Mesenchymal stem cell (in vitro differentiated cells and primary cell): ENCODE results near the gene SH3RF1.

Experiments used
- DNase-seq: peaks from one replicate; pipeline ENCODE4 v3.0.0-alpha.2; 2013
- H2AFZ ChIP-seq: one replicate; pipeline ENCODE4 v1.6.1; 2013; ENCODE audit warnings: low read depth, mild to moderate bottlenecking, control low read depth, inconsistent platforms, low read length, moderate library complexity
- H2AK5ac ChIP-seq: 2 replicates; pipeline ENCODE4 v1.6.1; 2013; ENCODE audit warnings: low read length, moderate library complexity, mild to moderate bottlenecking, inconsistent platforms; ENCODE audit not compliant: severe bottlenecking
- H2BK120ac ChIP-seq: one replicate; pipeline ENCODE4 v1.6.1; 2013; ENCODE audit warnings: low read depth, mild to moderate bottlenecking, inconsistent platforms, low read length, moderate library complexity
- H2BK12ac ChIP-seq, 2 experiments: one replicate each; pipeline ENCODE4 v1.6.1; 2013; ENCODE audit warnings: inconsistent platforms in 2 of 2, low read length in 2 of 2, mild to moderate bottlenecking in 2 of 2, moderate library complexity in 2 of 2, control low read depth in 1 of 2
- H2BK15ac ChIP-seq: one replicate; pipeline ENCODE4 v1.6.1; 2013; ENCODE audit warnings: mild to moderate bottlenecking, low read depth, inconsistent platforms; ENCODE audit not compliant: poor library complexity, severe bottlenecking
- H2BK5ac ChIP-seq: 2 replicates; pipeline ENCODE4 v1.6.1; 2013; ENCODE audit warnings: low read depth, mild to moderate bottlenecking, low read length, control low read depth, inconsistent platforms; ENCODE audit not compliant: poor library complexity, severe bottlenecking
- H3K14ac ChIP-seq, 2 experiments: one replicate each; pipeline ENCODE4 v1.6.1; 2013; ENCODE audit warnings: inconsistent platforms in 2 of 2, low read length in 2 of 2, control low read depth in 1 of 2, mild to moderate bottlenecking in 1 of 2, moderate library complexity in 1 of 2
- H3K18ac ChIP-seq, 2 experiments: one replicate each; pipeline ENCODE4 v1.6.1; 2013; ENCODE audit warnings: inconsistent platforms in 2 of 2, low read length in 2 of 2, control low read depth in 1 of 2, low read depth in 1 of 2, mild to moderate bottlenecking in 1 of 2
- H3K23ac ChIP-seq, 2 experiments: one replicate each; pipeline ENCODE4 v1.6.1; 2013; ENCODE audit warnings: inconsistent platforms in 2 of 2, low read length in 2 of 2, mild to moderate bottlenecking in 2 of 2, moderate library complexity in 2 of 2, control low read depth in 1 of 2
- H3K27ac ChIP-seq: 2 replicates; pipeline ENCODE4 v1.5.1; 2013; ENCODE audit warnings: mild to moderate bottlenecking, moderate library complexity, low read length, control low read depth, inconsistent platforms; ENCODE audit not compliant: poor library complexity, severe bottlenecking
- H3K27me3 ChIP-seq, 2 experiments: 2 replicates each; pipeline versions ENCODE4 v1.6.1 to v1.7.0; 2013; ENCODE audit warnings: low read length in 2 of 2, mild to moderate bottlenecking in 2 of 2, moderate library complexity in 2 of 2, control low read depth in 1 of 2, inconsistent platforms in 1 of 2; ENCODE audit not compliant: control insufficient read depth in 1 of 2, insufficient read depth in 1 of 2
- H3K36me3 ChIP-seq, 2 experiments: 2 replicates each; pipeline versions ENCODE4 v1.6.1 to v1.7.0; 2013; ENCODE audit warnings: low read length in 2 of 2, control low read depth in 1 of 2, inconsistent platforms in 1 of 2, low read depth in 1 of 2, mild to moderate bottlenecking in 1 of 2; ENCODE audit not compliant: insufficient read depth in 2 of 2, control insufficient read depth in 1 of 2
- H3K4ac ChIP-seq, 2 experiments: one replicate each; pipeline ENCODE4 v1.6.1; 2013; ENCODE audit warnings: inconsistent platforms in 2 of 2, low read length in 2 of 2, mild to moderate bottlenecking in 2 of 2, moderate library complexity in 2 of 2, control low read depth in 1 of 2, low read depth in 1 of 2
- H3K4me1 ChIP-seq: 2 replicates; pipeline ENCODE4 v1.6.1; 2013; ENCODE audit warnings: low read depth, low read length, control low read depth; ENCODE audit not compliant: control insufficient read depth, insufficient read depth
- H3K4me2 ChIP-seq: 2 replicates; pipeline ENCODE4 v1.6.1; 2013; ENCODE audit warnings: low read length, mild to moderate bottlenecking, inconsistent platforms; ENCODE audit not compliant: poor library complexity, severe bottlenecking
- H3K4me3 ChIP-seq, 2 experiments: 2 replicates each; pipeline versions ENCODE4 v1.5.1 to v1.7.0; 2013; ENCODE audit warnings: low read length in 2 of 2, mild to moderate bottlenecking in 2 of 2, control low read depth in 1 of 2, low read depth in 1 of 2; ENCODE audit not compliant: insufficient read depth in 1 of 2
- H3K79me1 ChIP-seq: replicated peaks from 2 replicates; pipeline ENCODE4 v1.6.1; 2013; ENCODE audit warnings: mild to moderate bottlenecking, control low read depth, low read length, inconsistent platforms; ENCODE audit not compliant: poor library complexity, severe bottlenecking
- H3K9ac ChIP-seq: 2 replicates; pipeline ENCODE4 v1.7.0; 2013; ENCODE audit warnings: mild to moderate bottlenecking, low read length, moderate library complexity
- H3K9me3 ChIP-seq: 2 replicates; pipeline ENCODE4 v1.7.0; 2013; ENCODE audit warnings: mild to moderate bottlenecking, low read length; ENCODE audit not compliant: control insufficient read depth
- H4K8ac ChIP-seq: one replicate; pipeline ENCODE4 v1.6.1; 2013; ENCODE audit warnings: inconsistent platforms, mild to moderate bottlenecking, low read length, moderate library complexity
- H4K91ac ChIP-seq: one replicate; pipeline ENCODE4 v1.6.1; 2013; ENCODE audit warnings: mild to moderate bottlenecking, low read length, inconsistent platforms
- WGBS: methylation state at CpG from one replicate; pipeline ENCODE4 v1.1.7; 2013; ENCODE audit warnings: mixed read lengths; 5-methylcytosine and 5-hydroxymethylcytosine counted together

The SH3RF1 gene

GRCh38 chr4:169251291-169252235 lies 19.2 kb downstream of the SH3RF1 start:
- no peak overlapping the region for H4K8ac ChIP-seq
- no peak overlapping the region for H4K91ac ChIP-seq
- H3K14ac ChIP-seq, result no peak overlapping the region
- H3K23ac ChIP-seq, result no peak overlapping the region
- 80% methylated on average over 11 of the region's 13 CpGs for WGBS
- H2BK5ac ChIP-seq, result no peak overlapping the region
- H3K79me1 ChIP-seq, result no peaks in the 10 kb centered on the region
- H2AFZ ChIP-seq, result no peak overlapping the region
- no peak overlapping the region for H3K9ac ChIP-seq
- H3K9me3 ChIP-seq, result no peaks in the 10 kb centered on the region
- H3K18ac ChIP-seq, result no peak overlapping the region
- H3K4me2 ChIP-seq, result no peak overlapping the region
- H3K36me3 ChIP-seq, result peaks cover 0 to 15% of the 10 kb centered on the region in 2 experiments
- DNase-seq, result no peak
- H2BK15ac ChIP-seq, result no peak overlapping the region
- peaks cover 10% of the 10 kb centered on the region for H3K4me1 ChIP-seq
- no peak overlapping the region for H2BK12ac ChIP-seq
- no peak overlapping the region for H3K4me3 ChIP-seq
- H3K27me3 ChIP-seq, result no peaks in the 10 kb centered on the region
- H2AK5ac ChIP-seq, result peak overlapping the region; percentile 57
- H3K27ac ChIP-seq, result peak overlapping the region; percentile 69
- no peak overlapping the region for H3K4ac ChIP-seq
- H2BK120ac ChIP-seq, result no peak overlapping the region

- no peak overlapping the region for H3K18ac ChIP-seq
These were observed 20.0 kb downstream of the SH3RF1 start for GRCh38 chr4:169250796-169251195.

GRCh38 chr4:169249999-169250398 lies 20.8 kb downstream of the SH3RF1 start:
- Histone ChIP-seq H4K91ac (no peak overlapping the region), H2BK120ac (no peak overlapping the region), H4K8ac (no peak overlapping the region), H3K9me3 (no peaks in the 10 kb centered on the region), H3K79me1 (no peaks in the 10 kb centered on the region), H3K27ac (peak overlapping the region; percentile 98), H3K36me3 (peaks cover 0 to 15% of the 10 kb centered on the region in 2 experiments), H3K4me2 (no peak overlapping the region), H3K4ac (no peak overlapping the region), H3K18ac (no peak overlapping the region), H3K23ac (no peak overlapping the region), H2BK12ac (no peak overlapping the region), H3K9ac (no peak overlapping the region), H3K27me3 (no peaks in the 10 kb centered on the region), H3K4me1 (peaks cover 3% of the 10 kb centered on the region), H2AFZ (no peak overlapping the region), H2BK15ac (no peak overlapping the region), H2AK5ac (no peak overlapping the region), H2BK5ac (no peak overlapping the region), H3K4me3 (no peak overlapping the region), H3K14ac (no peak overlapping the region)
- DNase-seq, result no peak
- WGBS, result 69% methylated on average over 2 of the region's 2 CpGs

More at GRCh38 chr4:169250796-169251195, 20.0 kb downstream of the SH3RF1 start:
- no peak overlapping the region for H3K9ac ChIP-seq
- H3K4me3 ChIP-seq, result no peak overlapping the region
- H3K4me2 ChIP-seq, result no peak overlapping the region
- H3K36me3 ChIP-seq, result peaks cover 0 to 15% of the 10 kb centered on the region in 2 experiments
- no peaks in the 10 kb centered on the region for H3K27me3 ChIP-seq
- H3K14ac ChIP-seq, result no peak overlapping the region
- no peak overlapping the region for H2BK5ac ChIP-seq
- H3K4ac ChIP-seq, result no peak overlapping the region
- H2AFZ ChIP-seq, result no peak overlapping the region
- no peak overlapping the region for H2BK12ac ChIP-seq
- H4K8ac ChIP-seq, result no peak overlapping the region
- H2BK120ac ChIP-seq, result no peak overlapping the region
- H3K9me3 ChIP-seq, result no peaks in the 10 kb centered on the region
- no peak overlapping the region for H2BK15ac ChIP-seq
- no peak overlapping the region for H4K91ac ChIP-seq
- DNase-seq, result no peak
- H3K79me1 ChIP-seq, result no peaks in the 10 kb centered on the region
- peaks cover 8% of the 10 kb centered on the region for H3K4me1 ChIP-seq
- H2AK5ac ChIP-seq, result peak overlapping the region; percentile 11
- H3K23ac ChIP-seq, result no peak overlapping the region
- WGBS, result 70% methylated on average over 1 of the region's 1 CpG
- peak overlapping the region; percentile 27 for H3K27ac ChIP-seq

GRCh38 chr4:169249214-169249973 lies 21.4 kb downstream of the SH3RF1 start:
- Histone ChIP-seq H3K18ac (no peak overlapping the region), H3K79me1 (no peaks in the 10 kb centered on the region), H2BK12ac (peak overlapping the region in 1 of 2 experiments; percentile 42), H3K9me3 (no peaks in the 10 kb centered on the region), H3K27me3 (no peaks in the 10 kb centered on the region), H3K4ac (peak overlapping the region in 1 of 2 experiments; percentile 67), H3K4me1 (peaks cover 2% of the 10 kb centered on the region), H3K23ac (no peak overlapping the region), H2BK15ac (no peak overlapping the region), H4K91ac (no peak overlapping the region), H2BK120ac (no peak overlapping the region), H2AK5ac (peak overlapping the region; percentile 99), H3K14ac (no peak overlapping the region), H3K27ac (peak overlapping the region; percentile 98), H2BK5ac (peak overlapping the region; percentile 95), H3K4me3 (no peak overlapping the region), H3K4me2 (peak overlapping the region; percentile 28), H3K9ac (no peak overlapping the region), H2AFZ (no peak overlapping the region), H3K36me3 (peaks cover 0 to 15% of the 10 kb centered on the region in 2 experiments), H4K8ac (no peak overlapping the region)
- DNase-seq, result no peak
- 74% methylated on average over 2 of the region's 6 CpGs for WGBS
